ENCODE measurements around the gene NTF4.

DNA sequence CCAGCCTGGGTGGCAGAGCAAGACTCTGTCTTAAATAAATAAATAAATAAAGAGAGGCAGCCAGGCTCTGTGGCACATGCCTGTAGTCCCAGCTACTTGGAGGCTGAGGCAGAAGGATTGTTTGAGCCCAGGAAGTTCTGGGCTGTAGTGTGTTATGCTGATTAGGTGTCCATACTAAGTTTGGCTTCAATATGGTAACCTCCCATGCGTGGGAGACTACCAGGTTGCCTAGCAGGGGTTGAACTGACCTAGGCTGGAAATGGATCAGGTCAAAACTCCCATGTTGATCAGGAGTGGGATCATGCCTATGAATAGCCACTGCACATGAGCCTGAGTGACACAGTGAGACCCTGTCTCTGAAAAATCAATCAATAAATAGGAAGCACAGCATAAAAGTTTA, 16.7 kb upstream of the NTF4 start:
- no peak for TF ChIP-seq ESRRG (CRISPR knock-in tag; IDR thresholded peaks at IDR 0.05)
- TF ChIP-seq TOX (CRISPR knock-in tag; IDR thresholded peaks at IDR 0.05; ENCODE audit: borderline replicate concordance) = no peak
- no peak for TF ChIP-seq ZNF565 (CRISPR knock-in tag; conservative IDR thresholded peaks at IDR 0.05; ENCODE audit: low read depth)
- TF ChIP-seq TCF4 (CRISPR knock-in tag; IDR thresholded peaks at IDR 0.05; ENCODE audit: borderline replicate concordance) = no peak
- no peak for TF ChIP-seq CSDC2 (CRISPR knock-in tag; IDR thresholded peaks at IDR 0.05)
- TF ChIP-seq, protein P1, sequence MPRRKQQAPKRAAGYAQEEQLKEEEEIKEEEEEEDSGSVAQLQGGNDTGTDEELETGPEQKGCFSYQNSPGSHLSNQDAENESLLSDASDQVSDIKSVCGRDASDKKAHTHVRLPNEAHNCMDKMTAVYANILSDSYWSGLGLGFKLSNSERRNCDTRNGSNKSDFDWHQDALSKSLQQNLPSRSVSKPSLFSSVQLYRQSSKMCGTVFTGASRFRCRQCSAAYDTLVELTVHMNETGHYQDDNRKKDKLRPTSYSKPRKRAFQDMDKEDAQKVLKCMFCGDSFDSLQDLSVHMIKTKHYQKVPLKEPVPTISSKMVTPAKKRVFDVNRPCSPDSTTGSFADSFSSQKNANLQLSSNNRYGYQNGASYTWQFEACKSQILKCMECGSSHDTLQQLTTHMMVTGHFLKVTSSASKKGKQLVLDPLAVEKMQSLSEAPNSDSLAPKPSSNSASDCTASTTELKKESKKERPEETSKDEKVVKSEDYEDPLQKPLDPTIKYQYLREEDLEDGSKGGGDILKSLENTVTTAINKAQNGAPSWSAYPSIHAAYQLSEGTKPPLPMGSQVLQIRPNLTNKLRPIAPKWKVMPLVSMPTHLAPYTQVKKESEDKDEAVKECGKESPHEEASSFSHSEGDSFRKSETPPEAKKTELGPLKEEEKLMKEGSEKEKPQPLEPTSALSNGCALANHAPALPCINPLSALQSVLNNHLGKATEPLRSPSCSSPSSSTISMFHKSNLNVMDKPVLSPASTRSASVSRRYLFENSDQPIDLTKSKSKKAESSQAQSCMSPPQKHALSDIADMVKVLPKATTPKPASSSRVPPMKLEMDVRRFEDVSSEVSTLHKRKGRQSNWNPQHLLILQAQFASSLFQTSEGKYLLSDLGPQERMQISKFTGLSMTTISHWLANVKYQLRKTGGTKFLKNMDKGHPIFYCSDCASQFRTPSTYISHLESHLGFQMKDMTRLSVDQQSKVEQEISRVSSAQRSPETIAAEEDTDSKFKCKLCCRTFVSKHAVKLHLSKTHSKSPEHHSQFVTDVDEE (CRISPR knock-in tag; IDR thresholded peaks at IDR 0.05) = no peak
- TF ChIP-seq, protein P2, sequence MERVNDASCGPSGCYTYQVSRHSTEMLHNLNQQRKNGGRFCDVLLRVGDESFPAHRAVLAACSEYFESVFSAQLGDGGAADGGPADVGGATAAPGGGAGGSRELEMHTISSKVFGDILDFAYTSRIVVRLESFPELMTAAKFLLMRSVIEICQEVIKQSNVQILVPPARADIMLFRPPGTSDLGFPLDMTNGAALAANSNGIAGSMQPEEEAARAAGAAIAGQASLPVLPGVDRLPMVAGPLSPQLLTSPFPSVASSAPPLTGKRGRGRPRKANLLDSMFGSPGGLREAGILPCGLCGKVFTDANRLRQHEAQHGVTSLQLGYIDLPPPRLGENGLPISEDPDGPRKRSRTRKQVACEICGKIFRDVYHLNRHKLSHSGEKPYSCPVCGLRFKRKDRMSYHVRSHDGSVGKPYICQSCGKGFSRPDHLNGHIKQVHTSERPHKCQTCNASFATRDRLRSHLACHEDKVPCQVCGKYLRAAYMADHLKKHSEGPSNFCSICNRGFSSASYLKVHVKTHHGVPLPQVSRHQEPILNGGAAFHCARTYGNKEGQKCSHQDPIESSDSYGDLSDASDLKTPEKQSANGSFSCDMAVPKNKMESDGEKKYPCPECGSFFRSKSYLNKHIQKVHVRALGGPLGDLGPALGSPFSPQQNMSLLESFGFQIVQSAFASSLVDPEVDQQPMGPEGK (CRISPR knock-in tag; IDR thresholded peaks at IDR 0.05; ENCODE audit: borderline replicate concordance) = no peak

Data from SK-N-SH treated with all-trans-retinoic acid at 6 μM for 48 hours (cell line).